Mucosa of descending colon (tissue), 3 donors: Measurements from ENCODE around the gene RNASET2. TPM values are rescaled to one million over a fixed set of nuclear protein-coding genes. Genes with fewer than 3 reads are reported as not detected.

Experiments used
- ATAC-seq: fragments of 200-7000 bp; cut with Tn5 transposase; one replicate; pipeline ENCODE4 v1.9.1; 2020; ENCODE audit warnings: mild to moderate bottlenecking, moderate library complexity
- DNase-seq, 3 donors: peaks; one replicate each; pipeline ENCODE4 v3.0.0-alpha.2; 2020
- H3K36me3 ChIP-seq: fragments of 200-600 bp; one replicate; pipeline ENCODE4 v1.8.0; 2021; ENCODE audit warnings: low read depth, mild to moderate bottlenecking
- H3K4me1 ChIP-seq: fragments of 200-600 bp; one replicate; pipeline ENCODE4 v1.8.0; 2021; ENCODE audit warnings: low read depth, mild to moderate bottlenecking
- H3K4me3 ChIP-seq: fragments of 200-600 bp; one replicate; pipeline ENCODE4 v1.8.0; 2021; ENCODE audit warnings: mild to moderate bottlenecking
- H3K9me3 ChIP-seq: fragments of 200-600 bp; one replicate; pipeline ENCODE4 v1.8.0; 2021; ENCODE audit warnings: mild to moderate bottlenecking
- CTCF ChIP-seq: fragments of 200-600 bp; IDR thresholded peaks from one replicate; pipeline ENCODE4 v1.8.0; 2022; ENCODE audit warnings: antibody characterized with exemption, mild to moderate bottlenecking
- intact Hi-C, 2 donors: fragments of 100-400 bp; cut with DNase I in 1 of 2; cut with micrococcal nuclease in 1 of 2; formaldehyde crosslinking; loops; one replicate each; pipeline versions ENCODE4 v1.11.0 to v1.11.1; 2022; cut with DNase I, micrococcal nuclease
- total RNA-seq, 3 donors: library from RNA; stranded (reverse); fragmentation: NEBNext Ultra II Directional in 2 of 3; extraction: Animal tissue kit (Norgen Biotek cat#: 25700) in 2 of 3; gene quantifications; one replicate each; pipeline versions ENCODE4 v1.2.1 to v1.2.4, GENCODE V29; 2021 to 2023
- donor health status: DM: no; HTN: no; CAD: no; lungs with moderate emphysema.
- donor health status: DM: no; HTN: no; CAD: no.
- donor health status: DM: no; HTN: yes; CAD: no.

Gene RNASET2
- total RNA-seq, 3 donors from 2014 or later: 60.1 to 127 (median 109) TPM

- H3K4me1 ChIP-seq: no peaks in the 10 kb centered on the region
- H3K9me3 ChIP-seq: no peaks in the 10 kb centered on the region
- no peak overlapping the region for H3K4me3 ChIP-seq
- intact Hi-C loops: no loop called here
- H3K36me3 ChIP-seq: peaks cover 13% of the 10 kb centered on the region
- ATAC-seq (no peak), DNase-seq (no peak)
- TF ChIP-seq CTCF: no peak
These were observed 23.0 kb downstream of the RNASET2 start for GRCh38 chr6:166933396-166933795.

DNA sequence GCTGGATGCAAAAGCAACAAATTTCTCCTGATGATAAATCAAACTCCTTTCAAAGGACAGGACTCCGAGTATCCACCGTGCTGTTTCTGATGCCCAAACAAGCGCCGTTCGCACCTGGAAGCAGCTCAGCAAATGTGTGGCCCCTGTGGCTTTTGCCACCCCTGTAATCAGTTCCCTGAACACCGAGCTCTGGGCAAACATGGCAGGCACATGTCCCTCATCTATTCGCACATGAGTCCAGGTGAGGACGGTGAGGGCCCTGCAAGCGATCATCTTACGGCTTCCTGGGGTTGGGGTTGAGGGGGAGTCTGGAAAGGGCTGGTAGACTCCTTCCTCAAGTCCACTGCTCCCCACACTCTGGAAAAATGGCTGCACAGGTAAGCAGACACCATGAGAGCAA lies 23.7 kb downstream of the RNASET2 start:
- intact Hi-C loops: no loop called here
- no peak for TF ChIP-seq CTCF
- Histone ChIP-seq H3K4me3 (no peak overlapping the region), H3K36me3 (peaks cover 13% of the 10 kb centered on the region), H3K9me3 (no peaks in the 10 kb centered on the region), H3K4me1 (no peaks in the 10 kb centered on the region)
- no peak for ATAC-seq
- no peak for DNase-seq

DNA sequence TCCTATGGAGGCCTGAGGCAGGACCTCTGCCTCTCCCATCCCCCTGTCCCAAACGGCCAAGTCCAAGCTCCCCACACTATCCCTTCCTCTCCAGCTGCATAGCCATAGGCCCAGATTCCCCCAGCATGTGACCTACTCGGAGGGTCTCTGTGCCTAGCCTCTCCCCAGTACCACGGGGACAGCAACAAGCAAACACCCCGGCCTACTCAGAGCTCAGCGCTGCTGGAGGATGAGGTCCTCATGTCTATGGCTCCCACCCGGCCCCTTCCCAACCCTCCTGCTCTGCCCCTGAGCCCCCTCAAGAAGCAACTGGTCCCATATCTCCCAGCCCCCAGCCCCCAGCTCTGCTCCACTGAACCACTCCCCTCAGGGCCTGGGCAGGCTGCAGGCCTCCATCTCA lies 24.2 kb downstream of the RNASET2 start:
- ATAC-seq (no peak), DNase-seq (no peak)
- intact Hi-C loops: no loop called here
- H3K9me3 ChIP-seq: no peaks in the 10 kb centered on the region
- no peaks in the 10 kb centered on the region for H3K4me1 ChIP-seq
- TF ChIP-seq CTCF: no peak
- H3K36me3 ChIP-seq: peaks cover 13% of the 10 kb centered on the region
- H3K4me3 ChIP-seq: no peak overlapping the region

- H3K4me1 ChIP-seq: no peaks in the 10 kb centered on the region
- no peak for TF ChIP-seq CTCF
- peaks cover 6% of the 10 kb centered on the region for H3K36me3 ChIP-seq
- intact Hi-C loops: no loop called here
- ATAC-seq (no peak), DNase-seq (no peak)
- H3K4me3 ChIP-seq: no peak overlapping the region
- H3K9me3 ChIP-seq: no peaks in the 10 kb centered on the region
These were observed 24.9 kb downstream of the RNASET2 start for GRCh38 chr6:166931426-166931970.

- H3K9me3 ChIP-seq: no peaks in the 10 kb centered on the region
- no peak for TF ChIP-seq CTCF
- no peak for DNase-seq
- no peak for ATAC-seq
- no peaks in the 10 kb centered on the region for H3K4me1 ChIP-seq
- H3K4me3 ChIP-seq: no peak overlapping the region
- H3K36me3 ChIP-seq: no peaks in the 10 kb centered on the region
- intact Hi-C loops: no loop called here
These were observed 25.9 kb downstream of the RNASET2 start for GRCh38 chr6:166930354-166930891.
